Endodermal cell (in vitro differentiated cells): ENCODE results near the gene HPN. TPM values are rescaled to one million over a fixed set of nuclear protein-coding genes. Genes with fewer than 3 reads are reported as not detected.
"Not testable (repeated sequence)": the region's sequence is repeated elsewhere in the genome, so short reads cannot be mapped to it uniquely, and the experiment has no call there.

Experiments
- DNase-seq: peaks from one replicate; pipeline ENCODE4 v3.0.0-alpha.2; 2017
- H3K27ac ChIP-seq: 2 replicates; pipeline ENCODE4 v1.5.1; 2013; ENCODE audit warnings: mild to moderate bottlenecking, low read depth, low read length, moderate library complexity
- H3K27me3 ChIP-seq: 2 replicates; pipeline ENCODE4 v1.6.1; 2013; ENCODE audit warnings: mild to moderate bottlenecking, low read length, moderate library complexity; ENCODE audit not compliant: insufficient read depth, control insufficient read depth, poor library complexity, severe bottlenecking
- H3K36me3 ChIP-seq: 2 replicates; pipeline ENCODE4 v1.7.0; 2013; ENCODE audit warnings: mild to moderate bottlenecking, low read length, moderate library complexity; ENCODE audit not compliant: control insufficient read depth, insufficient read depth
- H3K4me1 ChIP-seq: one replicate; pipeline ENCODE4 v1.7.0; 2013; ENCODE audit warnings: low read length; ENCODE audit not compliant: control insufficient read depth, insufficient read depth
- H3K4me3 ChIP-seq: 2 replicates; pipeline ENCODE4 v1.5.1; 2013; ENCODE audit warnings: mild to moderate bottlenecking, low read length, moderate library complexity
- H3K9ac ChIP-seq: 2 replicates; pipeline ENCODE4 v1.6.1; 2013; ENCODE audit warnings: mild to moderate bottlenecking, low read length, moderate library complexity; ENCODE audit not compliant: poor library complexity, severe bottlenecking; ENCODE audit errors: extremely low read depth
- H3K9me3 ChIP-seq: 2 replicates; pipeline ENCODE4 v1.6.1; 2013; ENCODE audit warnings: mild to moderate bottlenecking, low read length, moderate library complexity; ENCODE audit not compliant: control insufficient read depth
- H3K27ac Mint-ChIP-seq: 2 replicates; pipeline ENCODE4 v1.8.0; 2020; ENCODE audit warnings: mixed read lengths
- H3K27me3 Mint-ChIP-seq: 2 replicates; pipeline ENCODE4 v1.8.0; 2021; ENCODE audit warnings: mild to moderate bottlenecking, mixed read lengths; ENCODE audit not compliant: insufficient read depth
- H3K36me3 Mint-ChIP-seq: 2 replicates; pipeline ENCODE4 v1.8.0; 2020; ENCODE audit warnings: low read depth, mixed read lengths
- H3K4me1 Mint-ChIP-seq: 2 replicates; pipeline ENCODE4 v1.8.0; 2020; ENCODE audit warnings: mixed read lengths
- H3K4me3 Mint-ChIP-seq: 2 replicates; pipeline ENCODE4 v1.8.0; 2020; ENCODE audit warnings: mild to moderate bottlenecking, moderate library complexity, mixed read lengths
- H3K9me3 Mint-ChIP-seq: 2 replicates; pipeline ENCODE4 v1.8.0; 2020; ENCODE audit warnings: mild to moderate bottlenecking, mixed read lengths
- CTCF ChIP-seq: fragments of 200-600 bp; sonication (generic); conservative IDR thresholded peaks from 2 replicates; pipeline ENCODE4 v1.5.0; 2021; ENCODE audit warnings: antibody characterized with exemption, mild to moderate bottlenecking
- WGBS, 2 experiments: methylation state at CpG; one replicate each; pipeline versions ENCODE4 v1.1.5 to v1.1.7; 2013; ENCODE audit warnings: missing lambda C conversion rate in 2 of 2, mixed read lengths in 1 of 2; ENCODE audit not compliant: insufficient coverage in 1 of 2, insufficient read length in 1 of 2; 5-methylcytosine and 5-hydroxymethylcytosine counted together
- total RNA-seq, 2 donors: library from RNA; stranded (reverse); fragmentation: NEBNext Ultra II Directional in 1 of 2; extraction: Animal tissue kit (Norgen Biotek cat#: 25700) in 1 of 2; gene quantifications; 2 replicates in 1 of 2; 3 replicates in 1 of 2; pipeline ENCODE4 v1.2.1, GENCODE V29; 2021

HPN gene
- total RNA-seq, 2 donors from 2014 or later = 29.0 to 49.6 TPM

GRCh38 chr19:35006999-35007365 is 34.5 kb upstream of the HPN start:
- H3K27ac Mint-ChIP-seq = peak overlapping the region; percentile 40
- peaks cover 45% of the 10 kb centered on the region for H3K36me3 ChIP-seq
- WGBS, 2 experiments = 94 to 97% methylated on average over 5 of the region's 5 CpGs
- H3K36me3 Mint-ChIP-seq = peaks cover 46% of the 10 kb centered on the region
- H3K4me1 ChIP-seq = no peaks in the 10 kb centered on the region
- DNase-seq = no peak
- no peak for TF ChIP-seq CTCF
- no peak overlapping the region for H3K27ac ChIP-seq
- H3K4me3 ChIP-seq = no peak overlapping the region
- H3K27me3 Mint-ChIP-seq = no peaks in the 10 kb centered on the region
- H3K4me3 Mint-ChIP-seq = no peak overlapping the region
- no peak overlapping the region for H3K9ac ChIP-seq
- H3K9me3 ChIP-seq = no peaks in the 10 kb centered on the region
- no peaks in the 10 kb centered on the region for H3K9me3 Mint-ChIP-seq
- no peaks in the 10 kb centered on the region for H3K27me3 ChIP-seq
- peaks cover 20% of the 10 kb centered on the region for H3K4me1 Mint-ChIP-seq

- not testable (repeated sequence) for H3K27ac ChIP-seq, H3K9me3 Mint-ChIP-seq, H3K27me3 Mint-ChIP-seq, H3K4me1 ChIP-seq, H3K4me3 ChIP-seq, H3K9me3 ChIP-seq, H3K9ac ChIP-seq, H3K27ac Mint-ChIP-seq, H3K27me3 ChIP-seq, DNase-seq, H3K4me3 Mint-ChIP-seq
- H3K36me3 ChIP-seq = peaks cover 50% of the 10 kb centered on the region
- 67 to 83% methylated on average over 3 to 8 of the region's 8 CpGs for WGBS, 2 experiments
- Mint-ChIP-seq H3K4me1 (peaks cover 17% of the 10 kb centered on the region), H3K36me3 (peaks cover 47% of the 10 kb centered on the region)
These were observed 34.1 kb upstream of the HPN start for GRCh38 chr19:35007427-35007826.

GRCh38 chr19:35008891-35009341 is 32.6 kb upstream of the HPN start:
- Mint-ChIP-seq H3K4me1 (peaks cover 4% of the 10 kb centered on the region), H3K27me3 (no peaks in the 10 kb centered on the region), H3K36me3 (peaks cover 56% of the 10 kb centered on the region), H3K9me3 (no peaks in the 10 kb centered on the region), H3K4me3 (no peak overlapping the region), H3K27ac (no peak overlapping the region)
- no peak for DNase-seq
- 94% methylated on average over 2 to 11 of the region's 12 CpGs for WGBS, 2 experiments
- Histone ChIP-seq H3K36me3 (peaks cover 61% of the 10 kb centered on the region), H3K27ac (no peak overlapping the region), H3K9ac (no peak overlapping the region), H3K4me1 (no peaks in the 10 kb centered on the region), H3K9me3 (no peaks in the 10 kb centered on the region), H3K4me3 (no peak overlapping the region), H3K27me3 (no peaks in the 10 kb centered on the region)
- no peak for TF ChIP-seq CTCF
